WERI-Rb-1 (cell line): ENCODE data around the gene POLR3C.
"Not testable (repeated sequence)": the region's sequence is repeated elsewhere in the genome, so short reads cannot be mapped to it uniquely, and the experiment has no call there.

Experiments
- DNase-seq: peaks from one replicate; pipeline ENCODE4 v3.0.0-alpha.2; 2020
- H3K27ac ChIP-seq: fragments of 250-450 bp; sonication (Bioruptor Pico); 2 replicates; pipeline ENCODE4 v1.5.1; 2020; ENCODE audit warnings: mild to moderate bottlenecking, moderate library complexity
- H3K27me3 ChIP-seq: fragments of 250-450 bp; sonication (Bioruptor Pico); 2 replicates; pipeline ENCODE4 v1.5.1; 2021; ENCODE audit warnings: mild to moderate bottlenecking, low read depth, moderate library complexity; ENCODE audit not compliant: insufficient read depth, severe bottlenecking
- H3K36me3 ChIP-seq: fragments of 250-450 bp; sonication (Bioruptor Pico); 2 replicates; pipeline ENCODE4 v1.5.1; 2020; ENCODE audit warnings: mild to moderate bottlenecking, moderate library complexity
- H3K4me3 ChIP-seq: 2 replicates; pipeline ENCODE4 v1.5.1; 2011; ENCODE audit warnings: low read depth, mild to moderate bottlenecking, control low read depth, low read length
- H3K9me3 ChIP-seq: fragments of 250-450 bp; sonication (Bioruptor Pico); 2 replicates; pipeline ENCODE4 v1.5.1; 2021; ENCODE audit warnings: mild to moderate bottlenecking, moderate library complexity; ENCODE audit not compliant: severe bottlenecking
- CTCF ChIP-seq: IDR thresholded peaks from 2 replicates; pipeline ENCODE4 v1.5.1; 2011; ENCODE audit warnings: low read depth, mild to moderate bottlenecking, control low read depth, inconsistent platforms, low read length

Gene POLR3C

GRCh38 chr1:145785547-145785946 is 38.5 kb upstream of the POLR3C start:
- no peaks in the 10 kb centered on the region for H3K27me3 ChIP-seq
- no peak for TF ChIP-seq CTCF
- H3K27ac ChIP-seq = no peak overlapping the region
- H3K36me3 ChIP-seq = peaks cover 26% of the 10 kb centered on the region
- no peak overlapping the region for H3K4me3 ChIP-seq
- no peak for DNase-seq
- no peaks in the 10 kb centered on the region for H3K9me3 ChIP-seq

DNA sequence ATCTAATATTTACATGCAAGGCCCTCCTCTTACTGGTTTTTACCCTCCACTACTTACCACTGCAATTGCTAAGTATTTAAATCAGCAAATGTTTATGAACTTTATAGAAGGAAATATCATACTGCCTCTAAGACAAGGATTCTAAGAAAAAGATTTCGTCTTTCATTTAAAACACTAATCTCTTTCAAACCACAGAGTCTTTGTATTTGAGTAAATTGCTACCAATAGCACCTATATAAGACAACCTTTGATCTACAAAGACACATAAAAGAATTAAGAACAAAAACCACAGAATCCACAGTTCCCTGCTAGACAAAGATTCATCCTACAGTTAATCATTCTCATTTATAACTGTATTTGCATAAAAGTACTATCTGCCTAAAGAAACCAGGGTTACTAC is 37.7 kb upstream of the POLR3C start:
- no peak for TF ChIP-seq CTCF
- Histone ChIP-seq H3K4me3 (no peak overlapping the region), H3K27me3 (no peaks in the 10 kb centered on the region), H3K9me3 (no peaks in the 10 kb centered on the region), H3K27ac (no peak overlapping the region), H3K36me3 (peaks cover 26% of the 10 kb centered on the region)
- DNase-seq = no peak

- Histone ChIP-seq H3K9me3 (no peaks in the 10 kb centered on the region), H3K27ac (no peak overlapping the region), H3K4me3 (no peak overlapping the region), H3K27me3 (no peaks in the 10 kb centered on the region), H3K36me3 (peaks cover 24% of the 10 kb centered on the region)
- TF ChIP-seq CTCF = no peak
- DNase-seq = no peak
Measured at GRCh38 chr1:145788580-145788979, 35.4 kb upstream of the POLR3C start.

- not testable (repeated sequence) for H3K9me3 ChIP-seq, H3K4me3 ChIP-seq, DNase-seq
Measured at GRCh38 chr1:145791860-145792259, 32.1 kb upstream of the POLR3C start.

DNA sequence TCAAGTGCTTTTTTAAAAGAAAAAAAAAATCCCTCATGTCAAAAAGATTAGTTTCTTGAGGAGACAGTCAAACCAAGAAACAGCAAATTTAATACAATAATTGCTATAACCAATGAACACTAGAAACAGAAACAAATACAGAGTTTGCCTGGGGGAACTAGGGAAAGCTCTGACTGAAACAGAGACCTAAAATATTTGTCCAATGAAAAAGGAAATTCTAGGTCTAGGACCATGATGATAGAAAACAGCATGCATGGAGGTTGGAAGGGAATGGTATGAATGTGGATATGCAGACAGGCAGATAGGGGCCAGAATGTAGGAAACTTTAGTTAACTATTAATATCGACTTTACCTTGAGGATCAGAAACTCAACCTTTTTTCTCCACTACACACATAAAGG is 31.5 kb upstream of the POLR3C start:
- no peak for TF ChIP-seq CTCF
- DNase-seq = no peak
- Histone ChIP-seq H3K9me3 (peaks cover 10% of the 10 kb centered on the region), H3K27ac (no peak overlapping the region), H3K36me3 (peaks cover 17% of the 10 kb centered on the region), H3K27me3 (no peaks in the 10 kb centered on the region), H3K4me3 (no peak overlapping the region)

More at GRCh38 chr1:145791860-145792259, 32.1 kb upstream of the POLR3C start:
- peaks cover 19% of the 10 kb centered on the region for H3K36me3 ChIP-seq
- not testable (repeated sequence) for H3K27ac ChIP-seq, H3K27me3 ChIP-seq

GRCh38 chr1:145795257-145795881 is 28.6 kb upstream of the POLR3C start:
- no peak overlapping the region for H3K4me3 ChIP-seq
- no peak overlapping the region for H3K27ac ChIP-seq
- TF ChIP-seq CTCF = no peak
- peaks cover 8% of the 10 kb centered on the region for H3K36me3 ChIP-seq
- peaks cover 10% of the 10 kb centered on the region for H3K9me3 ChIP-seq
- no peak for DNase-seq
- H3K27me3 ChIP-seq = no peaks in the 10 kb centered on the region
